Measurements from ENCODE around the gene FAM221A.

GRCh38 chr7:23664122-23664521 is 15.9 kb upstream of the FAM221A start:
- no peak for TF ChIP-seq CSDC2 (CRISPR knock-in tag; IDR thresholded peaks at IDR 0.05)
- no peak for TF ChIP-seq GLIS3 (CRISPR knock-in tag; IDR thresholded peaks at IDR 0.05)
- TF ChIP-seq ZFP3 (CRISPR knock-in tag; IDR thresholded peaks at IDR 0.05) = no peak
- TF ChIP-seq CREB5 (CRISPR knock-in tag; IDR thresholded peaks at IDR 0.05; ENCODE audit: low read depth) = no peak
- TF ChIP-seq TSHZ2 (CRISPR knock-in tag; IDR thresholded peaks at IDR 0.05) = no peak
- TF ChIP-seq RARB (CRISPR knock-in tag; IDR thresholded peaks at IDR 0.05) = no peak

Measured in SK-N-SH treated with all-trans-retinoic acid at 6 μM for 48 hours (cell line).